ENCODE measurements around the gene CWH43. TPM values are rescaled to one million over a fixed set of nuclear protein-coding genes. Genes with fewer than 3 reads are reported as not detected.
A peak's percentile ranks its signal among the peaks of the same experiment; 100 is the strongest.

The CWH43 gene
- total and polyA plus RNA-seq, 2 of the 13 experiments (the other 11 are each of a cell fraction or from before 2014, with no cell fraction given): not detected

DNA sequence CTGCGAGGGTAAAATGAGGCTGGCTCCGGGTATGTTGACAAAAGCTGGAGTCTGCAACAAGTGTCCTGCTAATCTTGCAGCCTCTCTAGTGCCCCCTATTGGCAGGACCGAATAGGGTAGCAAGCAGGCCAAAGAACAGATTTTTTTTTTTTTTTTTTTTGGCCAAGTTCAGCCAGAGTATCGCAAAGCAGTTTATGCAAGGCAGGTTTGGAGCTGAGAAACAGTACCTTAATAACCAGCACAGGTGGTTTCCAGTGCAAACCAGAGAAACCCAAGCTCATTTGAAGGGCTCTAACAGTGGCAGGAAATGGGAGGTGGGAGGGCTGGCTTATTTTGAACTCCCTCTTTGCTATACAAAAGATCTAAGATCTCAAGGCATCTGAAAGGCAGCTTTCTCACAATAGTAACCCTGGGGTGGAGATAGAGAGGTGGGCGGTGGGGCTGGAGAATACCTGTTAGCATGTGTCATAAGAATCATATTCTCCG, 41.3 kb upstream of the CWH43 start (continued):
- TF ChIP-seq, protein P1, sequence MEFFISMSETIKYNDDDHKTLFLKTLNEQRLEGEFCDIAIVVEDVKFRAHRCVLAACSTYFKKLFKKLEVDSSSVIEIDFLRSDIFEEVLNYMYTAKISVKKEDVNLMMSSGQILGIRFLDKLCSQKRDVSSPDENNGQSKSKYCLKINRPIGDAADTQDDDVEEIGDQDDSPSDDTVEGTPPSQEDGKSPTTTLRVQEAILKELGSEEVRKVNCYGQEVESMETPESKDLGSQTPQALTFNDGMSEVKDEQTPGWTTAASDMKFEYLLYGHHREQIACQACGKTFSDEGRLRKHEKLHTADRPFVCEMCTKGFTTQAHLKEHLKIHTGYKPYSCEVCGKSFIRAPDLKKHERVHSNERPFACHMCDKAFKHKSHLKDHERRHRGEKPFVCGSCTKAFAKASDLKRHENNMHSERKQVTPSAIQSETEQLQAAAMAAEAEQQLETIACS (CRISPR knock-in tag; IDR thresholded peaks at IDR 0.05): no peak
- TF ChIP-seq, protein P2, sequence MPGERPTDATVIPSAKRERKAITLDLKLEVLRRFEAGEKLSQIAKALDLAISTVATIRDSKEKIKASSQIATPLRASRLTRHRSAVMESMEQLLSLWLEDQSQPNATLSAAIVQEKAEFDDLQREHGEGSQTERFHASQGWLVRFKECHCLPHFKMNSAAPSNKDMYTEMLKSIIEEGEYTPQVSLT (CRISPR knock-in tag; IDR thresholded peaks at IDR 0.05; ENCODE audit: borderline replicate concordance, low read depth): no peak
- TF ChIP-seq, protein P3, sequence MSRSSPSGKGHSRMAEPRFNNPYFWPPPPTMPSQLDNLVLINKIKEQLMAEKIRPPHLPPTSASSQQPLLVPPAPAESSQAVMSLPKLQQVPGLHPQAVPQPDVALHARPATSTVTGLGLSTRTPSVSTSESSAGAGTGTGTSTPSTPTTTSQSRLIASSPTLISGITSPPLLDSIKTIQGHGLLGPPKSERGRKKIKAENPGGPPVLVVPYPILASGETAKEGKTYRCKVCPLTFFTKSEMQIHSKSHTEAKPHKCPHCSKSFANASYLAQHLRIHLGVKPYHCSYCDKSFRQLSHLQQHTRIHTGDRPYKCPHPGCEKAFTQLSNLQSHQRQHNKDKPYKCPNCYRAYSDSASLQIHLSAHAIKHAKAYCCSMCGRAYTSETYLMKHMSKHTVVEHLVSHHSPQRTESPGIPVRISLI (CRISPR knock-in tag; IDR thresholded peaks at IDR 0.05; ENCODE audit: borderline replicate concordance): peak; percentile 41; the same call in 1 of the 2 replicates

DNA sequence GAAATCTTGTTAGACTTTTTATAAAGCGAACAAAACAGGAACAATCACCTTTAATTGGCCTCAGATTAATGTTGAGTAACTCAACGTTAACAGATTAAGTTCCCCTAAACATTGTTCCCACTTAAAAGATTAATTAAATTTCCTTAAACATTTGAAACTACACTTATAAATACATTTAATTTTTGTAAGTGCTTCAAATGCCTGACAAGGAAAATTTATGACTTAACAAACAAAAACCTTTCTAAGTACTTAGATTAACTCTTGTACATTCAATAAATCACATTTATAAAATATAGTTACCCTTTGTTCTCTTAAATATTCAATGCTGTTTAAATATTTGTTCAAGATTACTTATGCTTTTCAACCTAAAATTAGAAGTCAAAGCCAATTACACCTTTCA, 40.1 kb upstream of the CWH43 start:
- no peaks in the 10 kb centered on the region for H3K4me1 ChIP-seq (ENCODE audit: insufficient read depth, low read length)
- H3K9ac ChIP-seq (ENCODE audit: insufficient read depth, low read depth, low read length): no peak overlapping the region
- ATAC-seq (no peak), DNase-seq (ENCODE audit: low spot score) (no peak), FAIRE-seq (no peak)
- H3K9me3 ChIP-seq (ENCODE audit: low read length): no peaks in the 10 kb centered on the region
- BruUV-seq (replicated peaks): no TSS peak
- H3K27me3 ChIP-seq (ENCODE audit: control insufficient read depth in 1 of 2, insufficient read depth in 2 of 2, low read length in 2 of 2): no peaks in the 10 kb centered on the region
- H3K79me2 ChIP-seq (ENCODE audit: insufficient read depth, low read length): no peaks in the 10 kb centered on the region
- H3K27ac ChIP-seq (ENCODE audit: extremely low read length, insufficient read depth, low read length): no peak overlapping the region
- ChIA-PET CTCF (ENCODE audit: low intra/inter-chr PET ratio, low total read pairs) (no interaction called here), POLR2A (no interaction called here)
- no peaks in the 10 kb centered on the region for H4K20me1 ChIP-seq (ENCODE audit: insufficient read depth, low read length)
- H3K4me3 ChIP-seq (replicated peaks in 1 of 3; ENCODE audit: insufficient read depth in 1 of 3, low read depth in 2 of 3, low read length in 3 of 3): no peak overlapping the region
- in situ Hi-C loops (cut with HindIII; ENCODE audit: extremely low pct_ligation_motif_present, low pct_unique_long_range_greater_than_20kb): no loop called here
- H2AFZ ChIP-seq (ENCODE audit: low read length): no peak overlapping the region
- H3K36me3 ChIP-seq (replicated peaks in 1 of 2; ENCODE audit: control insufficient read depth in 1 of 2, insufficient read depth in 2 of 2, low read length in 2 of 2): no peaks in the 10 kb centered on the region
- intact Hi-C loops (cut with micrococcal nuclease; ENCODE audit: unreplicated experiment): loop anchor here (5.0 kb wide), 1 partner anchor 369 kb away; no protein-coding TSS in a partner anchor
- H3K4me2 ChIP-seq (ENCODE audit: low read depth, low read length): no peak overlapping the region
- WGBS (ENCODE audit: low lambda C conversion rate): 8% methylated on average over 2 of the region's 2 CpGs
- TF ChIP-seq ZNF570 (CRISPR knock-in tag; IDR thresholded peaks at IDR 0.05; ENCODE audit: borderline replicate concordance) (no peak), POGZ (CRISPR knock-in tag; IDR thresholded peaks at IDR 0.05) (no peak), ZC3H4 (CRISPR knock-in tag; IDR thresholded peaks at IDR 0.05; ENCODE audit: borderline replicate concordance) (no peak)
- TF ChIP-seq, protein P4, sequence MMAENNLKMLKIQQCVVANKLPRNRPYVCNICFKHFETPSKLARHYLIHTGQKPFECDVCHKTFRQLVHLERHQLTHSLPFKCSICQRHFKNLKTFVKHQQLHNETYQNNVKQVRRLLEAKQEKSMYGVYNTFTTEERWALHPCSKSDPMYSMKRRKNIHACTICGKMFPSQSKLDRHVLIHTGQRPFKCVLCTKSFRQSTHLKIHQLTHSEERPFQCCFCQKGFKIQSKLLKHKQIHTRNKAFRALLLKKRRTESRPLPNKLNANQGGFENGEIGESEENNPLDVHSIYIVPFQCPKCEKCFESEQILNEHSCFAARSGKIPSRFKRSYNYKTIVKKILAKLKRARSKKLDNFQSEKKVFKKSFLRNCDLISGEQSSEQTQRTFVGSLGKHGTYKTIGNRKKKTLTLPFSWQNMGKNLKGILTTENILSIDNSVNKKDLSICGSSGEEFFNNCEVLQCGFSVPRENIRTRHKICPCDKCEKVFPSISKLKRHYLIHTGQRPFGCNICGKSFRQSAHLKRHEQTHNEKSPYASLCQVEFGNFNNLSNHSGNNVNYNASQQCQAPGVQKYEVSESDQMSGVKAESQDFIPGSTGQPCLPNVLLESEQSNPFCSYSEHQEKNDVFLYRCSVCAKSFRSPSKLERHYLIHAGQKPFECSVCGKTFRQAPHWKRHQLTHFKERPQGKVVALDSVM (CRISPR knock-in tag; IDR thresholded peaks at IDR 0.05): no peak

Data from HepG2 (cell line).